Left hindlimb (tissue), 1 donor: ENCODE results near the gene ALK.

ENCODE experiments used
- DNase-seq: peaks from one replicate; pipeline ENCODE4 v3.0.0-alpha.2; 2018

ALK gene

GRCh38 chr2:29235411-29235810 is 686.0 kb downstream of the ALK start:
- DNase-seq: no peak

GRCh38 chr2:29233428-29233827 is 688.0 kb downstream of the ALK start:
- DNase-seq: no peak

GRCh38 chr2:29232041-29232440 is 689.3 kb downstream of the ALK start:
- no peak for DNase-seq

- no peak for DNase-seq
Observed at GRCh38 chr2:29229640-29230039, 691.7 kb downstream of the ALK start.

- DNase-seq: no peak
Observed at GRCh38 chr2:29228947-29229346, 692.4 kb downstream of the ALK start.

- no peak for DNase-seq
Observed at GRCh38 chr2:29227935-29228675, 693.3 kb downstream of the ALK start.

GRCh38 chr2:29226808-29227207 is 694.6 kb downstream of the ALK start:
- DNase-seq: no peak

GRCh38 chr2:29226375-29226774 is 695.0 kb downstream of the ALK start:
- DNase-seq: no peak

GRCh38 chr2:29225814-29226213 is 695.6 kb downstream of the ALK start:
- DNase-seq: no peak

- no peak for DNase-seq
Observed at GRCh38 chr2:29224693-29225551, 696.5 kb downstream of the ALK start.

GRCh38 chr2:29223851-29224692 is 697.3 kb downstream of the ALK start:
- DNase-seq: no peak

GRCh38 chr2:29223257-29223656 is 698.1 kb downstream of the ALK start:
- no peak for DNase-seq

GRCh38 chr2:29222381-29223179 is 698.8 kb downstream of the ALK start:
- DNase-seq: no peak

GRCh38 chr2:29220506-29221270 is 700.7 kb downstream of the ALK start:
- DNase-seq: no peak

- DNase-seq: no peak
Observed at GRCh38 chr2:29219374-29219773, 702.0 kb downstream of the ALK start.

- DNase-seq: no peak
Observed at GRCh38 chr2:29218550-29219125, 702.7 kb downstream of the ALK start.

- DNase-seq: no peak
Observed at GRCh38 chr2:29218071-29218470, 703.3 kb downstream of the ALK start.

GRCh38 chr2:29216609-29216909 is 704.8 kb downstream of the ALK start:
- no peak for DNase-seq

GRCh38 chr2:29215739-29216608 is 705.4 kb downstream of the ALK start:
- DNase-seq: no peak

- DNase-seq: no peak
Observed at GRCh38 chr2:29215073-29215472, 706.3 kb downstream of the ALK start.
